Caco-2 (cell line): ENCODE data around the gene SLC43A1. TPM values are rescaled to one million over a fixed set of nuclear protein-coding genes. Genes with fewer than 3 reads are reported as not detected.
A peak's percentile ranks its signal among the peaks of the same experiment; 100 is the strongest.

Source experiments
- BruUV-seq: library from RNA; stranded (reverse); fragments of 400-500 nt; replicated peaks from 2 replicates; lab custom pipeline; 2021; lab: Mats Ljungman, UMichigan
- CTCF ChIA-PET: fragments of 300-600 bp; sonication (Branson Sonifier 250); formaldehyde crosslinking; loops from one replicate; lab custom pipeline; 2022; ENCODE audit warnings: antibody characterized with exemption; lab: Charles Lee
- POLR2A ChIA-PET: fragments of 300-600 bp; sonication (Branson Sonifier 250); formaldehyde crosslinking; loops from one replicate; lab custom pipeline; 2022; ENCODE audit warnings: antibody characterized with exemption; lab: Charles Lee
- DNase-seq, 2 experiments: peaks; one replicate each; pipeline versions ENCODE4 v3.0.0 to v3.0.0-alpha.2; 2020 to 2022
- H3K27me3 ChIP-seq: replicated peaks from 2 replicates; pipeline ENCODE4 v1.6.0; 2011; ENCODE audit warnings: low read length; ENCODE audit not compliant: control insufficient read depth, insufficient read depth
- H3K36me3 ChIP-seq: 2 replicates; pipeline ENCODE4 v1.5.1; 2011; ENCODE audit warnings: low read length; ENCODE audit not compliant: control insufficient read depth, insufficient read depth
- H3K4me1 ChIP-seq: fragments of 250-450 bp; sonication (Bioruptor Pico); 2 replicates; pipeline ENCODE4 v1.5.1; 2020; ENCODE audit warnings: mild to moderate bottlenecking
- H3K4me3 ChIP-seq: 2 replicates; pipeline ENCODE4 v1.5.1; 2011; ENCODE audit warnings: low read depth, mild to moderate bottlenecking, control low read depth, low read length
- H3K9me3 ChIP-seq: fragments of 250-450 bp; sonication (Bioruptor Pico); 2 replicates; pipeline ENCODE4 v1.5.1; 2020; ENCODE audit warnings: mild to moderate bottlenecking, moderate library complexity
- H3K27ac Mint-ChIP-seq: one replicate; pipeline ENCODE4 v1.8.0; 2022; ENCODE audit warnings: mixed read lengths; ENCODE audit not compliant: unreplicated experiment
- H3K27me3 Mint-ChIP-seq: one replicate; pipeline ENCODE4 v1.8.0; 2022; ENCODE audit warnings: mixed read lengths; ENCODE audit not compliant: insufficient read depth, unreplicated experiment
- H3K36me3 Mint-ChIP-seq: one replicate; pipeline ENCODE4 v1.8.0; 2022; ENCODE audit warnings: mild to moderate bottlenecking, mixed read lengths; ENCODE audit not compliant: insufficient read depth, unreplicated experiment
- H3K4me1 Mint-ChIP-seq: one replicate; pipeline ENCODE4 v1.8.0; 2022; ENCODE audit warnings: low read depth, mixed read lengths; ENCODE audit not compliant: unreplicated experiment
- H3K4me3 Mint-ChIP-seq: one replicate; pipeline ENCODE4 v1.8.0; 2022; ENCODE audit warnings: mild to moderate bottlenecking, moderate library complexity, mixed read lengths; ENCODE audit not compliant: unreplicated experiment
- H3K9me3 Mint-ChIP-seq: one replicate; pipeline ENCODE4 v1.8.0; 2022; ENCODE audit warnings: mixed read lengths; ENCODE audit not compliant: unreplicated experiment
- CTCF ChIP-seq, 2 experiments: fragments of 200-600 bp in 1 of 2; IDR thresholded peaks; 1 replicate in 1 of 2; 2 replicates in 1 of 2; pipeline versions ENCODE4 v1.5.1 to v1.8.0; 2011 to 2022; ENCODE audit warnings: antibody characterized with exemption in 1 of 2, control low read depth in 1 of 2, inconsistent platforms in 1 of 2, low read depth in 1 of 2, low read length in 1 of 2, mild to moderate bottlenecking in 1 of 2, moderate library complexity in 1 of 2; ENCODE audit not compliant: insufficient read depth in 1 of 2, severe bottlenecking in 1 of 2, unreplicated experiment in 1 of 2
- intact Hi-C: fragments of 100-400 bp; cut with micrococcal nuclease; formaldehyde crosslinking; loops from one replicate; pipeline ENCODE4 v1.10.0; 2022; ENCODE audit not compliant: unreplicated experiment
- total RNA-seq: library from RNA; stranded (reverse); gene quantifications from 2 replicates; pipeline ENCODE4 v1.2.3, GENCODE V29; 2022

Gene SLC43A1
- total RNA-seq, 1 experiment from 2014 or later = 71.7 TPM

- POLR2A ChIA-PET = no interaction called here
- Mint-ChIP-seq H3K4me3 (no peak overlapping the region), H3K9me3 (no peaks in the 10 kb centered on the region), H3K4me1 (peaks cover 17% of the 10 kb centered on the region), H3K27me3 (no peaks in the 10 kb centered on the region), H3K27ac (no peak overlapping the region), H3K36me3 (peaks cover 5% of the 10 kb centered on the region)
- Histone ChIP-seq H3K9me3 (no peaks in the 10 kb centered on the region), H3K27me3 (no peaks in the 10 kb centered on the region), H3K4me3 (no peak overlapping the region), H3K4me1 (peaks cover 31% of the 10 kb centered on the region), H3K36me3 (no peaks in the 10 kb centered on the region)
- CTCF ChIA-PET = no interaction called here
- TF ChIP-seq CTCF (IDR thresholded peaks at IDR 0.05; ENCODE audit: insufficient read depth in 1 of 2, low read depth in 1 of 2, low read length in 1 of 2, severe bottlenecking in 1 of 2, unreplicated experiment in 1 of 2) = no peak
- intact Hi-C loops = no loop called here
- no peak for DNase-seq
- no TSS peak for BruUV-seq
Observed at GRCh38 chr11:57556041-57556440, 40.5 kb upstream of the SLC43A1 start.

GRCh38 chr11:57555393-57555792, 39.9 kb upstream of the SLC43A1 start:
- Mint-ChIP-seq H3K36me3 (peaks cover 5% of the 10 kb centered on the region), H3K9me3 (no peaks in the 10 kb centered on the region), H3K27ac (no peak overlapping the region), H3K4me3 (no peak overlapping the region), H3K4me1 (peaks cover 17% of the 10 kb centered on the region), H3K27me3 (no peaks in the 10 kb centered on the region)
- POLR2A ChIA-PET = interaction anchor here (0.6 kb wide), 1 partner anchor 90 kb away, joined by 5 read pairs; no protein-coding TSS in a partner anchor
- no peak for TF ChIP-seq CTCF (IDR thresholded peaks at IDR 0.05; ENCODE audit: insufficient read depth in 1 of 2, low read depth in 1 of 2, low read length in 1 of 2, severe bottlenecking in 1 of 2, unreplicated experiment in 1 of 2)
- H3K9me3 ChIP-seq = no peaks in the 10 kb centered on the region
- no peaks in the 10 kb centered on the region for H3K27me3 ChIP-seq
- no TSS peak for BruUV-seq
- H3K4me1 ChIP-seq = peaks cover 37% of the 10 kb centered on the region
- intact Hi-C loops = no loop called here
- no peaks in the 10 kb centered on the region for H3K36me3 ChIP-seq
- CTCF ChIA-PET = no interaction called here
- DNase-seq = no peak
- no peak overlapping the region for H3K4me3 ChIP-seq

GRCh38 chr11:57552479-57552878, 37.0 kb upstream of the SLC43A1 start:
- Mint-ChIP-seq H3K9me3 (no peaks in the 10 kb centered on the region), H3K27ac (peak overlapping the region; percentile 99), H3K27me3 (no peaks in the 10 kb centered on the region), H3K36me3 (peaks cover 5% of the 10 kb centered on the region), H3K4me3 (peak overlapping the region; percentile 75), H3K4me1 (peaks cover 18% of the 10 kb centered on the region)
- Histone ChIP-seq H3K4me1 (peaks cover 44% of the 10 kb centered on the region), H3K36me3 (no peaks in the 10 kb centered on the region), H3K9me3 (no peaks in the 10 kb centered on the region), H3K27me3 (no peaks in the 10 kb centered on the region), H3K4me3 (no peak overlapping the region; the same call in 1 of the 2 replicates)
- TF ChIP-seq CTCF (IDR thresholded peaks at IDR 0.05; ENCODE audit: insufficient read depth in 1 of 2, low read depth in 1 of 2, low read length in 1 of 2, severe bottlenecking in 1 of 2, unreplicated experiment in 1 of 2) = peak in 1 of 2 experiments; percentile 8
- CTCF ChIA-PET = interaction anchor here (0.8 to 2.1 kb wide), 11 partner anchors 15 to 207 kb away, joined by 3 to 13 read pairs (median 7); partner anchors contain the start of genes RTN4RL2, TIMM10 and UBE2L6
- POLR2A ChIA-PET = interaction anchor here (1.0 to 1.5 kb wide), 3 partner anchors 9 to 59 kb away, joined by 4 to 13 read pairs (median 9); partner anchors contain the start of gene TIMM10
- intact Hi-C loops = loop anchor here (1.0 kb wide), 2 partner anchors 22 to 59 kb away; partner anchors contain the start of gene TIMM10
- peak; percentile 89 to 93 for DNase-seq
- TSS peak; percentile 91 for BruUV-seq
